ENCODE measurements around the gene ENTPD8.

- TF ChIP-seq CTCF (IDR thresholded peaks at IDR 0.05), result no peak
- TF ChIP-seq POLR2A (IDR thresholded peaks at IDR 0.05), result no peak
Observed at GRCh38 chr9:137390553-137391410, 50.4 kb downstream of the ENTPD8 start.

Measured in uterus (tissue), 2 donors.